Heart left ventricle (tissue), 16 donors: ENCODE measurements around the gene GRIA3. TPM values are rescaled to one million over a fixed set of nuclear protein-coding genes. Genes with fewer than 3 reads are reported as not detected.

Experiments used
- ATAC-seq, 4 donors: fragments of 200-7000 bp; cut with Tn5 transposase; one replicate each; pipeline ENCODE4 v1.9.1; 2020 to 2022; ENCODE audit warnings: moderate library complexity in 4 of 4, mild to moderate bottlenecking in 3 of 4, moderate number of reproducible peaks in 1 of 4
- DNase-seq, 5 donors: peaks; one replicate each; pipeline ENCODE4 v3.0.0-alpha.2; 2020
- H3K27ac ChIP-seq, 12 donors: fragments of 200-600 bp; sonication (generic) in 4 of 12; one replicate each; pipeline versions ENCODE4 v1.5.0 to v1.8.0; 2016 to 2022; ENCODE audit warnings: mild to moderate bottlenecking in 2 of 12
- H3K27me3 ChIP-seq, 9 donors: fragments of 200-600 bp; sonication (generic) in 2 of 9; one replicate each; pipeline versions ENCODE4 v1.5.1 to v1.8.0; 2016 to 2022; ENCODE audit warnings: mild to moderate bottlenecking in 3 of 9
- H3K36me3 ChIP-seq, 9 donors: fragments of 200-600 bp; sonication (generic) in 2 of 9; one replicate each; pipeline versions ENCODE4 v1.5.0 to v1.8.0; 2018 to 2022; ENCODE audit warnings: mild to moderate bottlenecking in 2 of 9
- H3K4me1 ChIP-seq, 12 donors: fragments of 200-600 bp; sonication (generic) in 4 of 12; one replicate each; pipeline versions ENCODE4 v1.5.0 to v1.8.0; 2016 to 2022; ENCODE audit warnings: mild to moderate bottlenecking in 3 of 12
- H3K4me3 ChIP-seq, 12 donors: fragments of 200-600 bp; sonication (generic) in 4 of 12; one replicate each; pipeline versions ENCODE4 v1.5.0 to v1.8.0; 2017 to 2022; ENCODE audit warnings: mild to moderate bottlenecking in 9 of 12, moderate library complexity in 4 of 12
- H3K9me3 ChIP-seq, 12 donors: fragments of 200-600 bp; sonication (generic) in 4 of 12; one replicate each; pipeline versions ENCODE4 v1.5.0 to v1.8.0; 2016 to 2022; ENCODE audit warnings: mild to moderate bottlenecking in 1 of 12
- POLR2A ChIP-seq, 2 donors: fragments of 450-650 bp; IDR thresholded peaks; one replicate each; pipeline ENCODE4 v1.6.1; 2017; ENCODE audit warnings: antibody characterized with exemption in 2 of 2, mild to moderate bottlenecking in 2 of 2, moderate library complexity in 2 of 2
- WGBS, 4 donors: extraction: QIAGEN DNeasy Blood & Tissue Kit in 2 of 4; methylation state at CpG; one replicate each; pipeline versions ENCODE4 v1.1.5 to v1.1.7; 2013 to 2018; 5-methylcytosine and 5-hydroxymethylcytosine counted together
- intact Hi-C, 10 donors: fragments of 100-400 bp; cut with DNase I; formaldehyde crosslinking; loops; one replicate each; pipeline versions ENCODE4 v1.11.1 to v1.14.2; 2022
- polyA plus RNA-seq, 2 donors: library from polyadenylated mRNA; stranded (reverse); fragments of 200-250 nt; gene quantifications; one replicate each; pipeline ENCODE4 v1.2.3, GENCODE V29; 2013
- total RNA-seq, 9 donors: library from RNA; depleted of rRNA in 2 of 9; stranded (reverse); fragments of >200 nt in 2 of 9; fragmentation: NEBNext Ultra II Directional in 3 of 9; extraction: Animal tissue kit (Norgen Biotek cat#: 25700) in 3 of 9; gene quantifications; one replicate each; pipeline versions ENCODE4 v1.1.0 to v1.2.4, GENCODE V29; 2016 to 2023
- TF ChIP-seq, protein P1 (sequence below), 12 donors: fragments of 200-600 bp; sonication (generic) in 4 of 12; IDR thresholded peaks; one replicate each; pipeline versions ENCODE4 v1.5.0 to v1.8.0; 2018 to 2022; ENCODE audit warnings: antibody characterized with exemption in 12 of 12, mild to moderate bottlenecking in 5 of 12
- donor health status: ischemic (EF 13 %, LVEDD 7.1; RV severe dilation, severe dysfunction).
- donor health status: healthy with polysubstance abuse.
- donor health status: DM: no; HTN: yes; CAD: no.
- donor health status: DM: no; HTN: no; CAD: no.
- donor health status: ischemic (EF 25% LVEDD 6.9; RV normal size, moderate dysfunction).
- donor health status: ischemic (EF 25% LVEDD 5.7; RV mildly dilated, moderate dysfunction).
- donor health status: healthy.
- donor health status: DM: yes; HTN: yes; CAD: no.
- donor health status: ischemic (EF 35%, LVEDD 5.7; RV mildly dilated, moderate dysfunction).
- donor health status: nonischemic (EF 11% LVEDD 7.7; RV severe dilation, severe dysfunction).
- donor health status: DM: yes; HTN: yes; CAD: no.
- donor health status: PGD.
- donor health status: ischemic (EF 29% LVEDD 5.4; RV normal size, mild dysfunction).
- donor health status: nonischemic (EF 23%, LVEDD 6.1; RV moderate dilation, normal function).

GRIA3 gene
- total and polyA plus RNA-seq, 11 donors: 0.07 to 12.9 (median 1.00) TPM

DNA sequence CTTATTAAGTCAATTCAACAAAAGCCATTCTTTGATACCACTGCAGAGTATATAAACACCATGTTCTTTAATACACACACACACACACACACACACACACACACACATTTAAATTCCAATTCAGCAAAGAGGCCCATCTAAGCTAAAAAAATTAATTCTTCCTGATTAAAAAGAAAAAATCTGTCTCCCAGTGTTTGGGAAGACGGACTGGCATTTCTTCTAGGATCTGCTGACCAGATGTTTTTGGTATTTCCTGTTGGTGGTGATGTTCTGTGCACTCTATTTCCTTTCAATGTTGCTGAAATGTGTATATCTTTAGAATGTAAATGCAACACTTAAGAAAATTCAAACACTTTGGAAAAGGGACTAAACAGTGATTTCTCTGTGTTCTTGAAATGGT lies 304.9 kb downstream of the GRIA3 start:
- DNase-seq (no peak), ATAC-seq (no peak)
- no peaks in the 10 kb centered on the region for H3K36me3 ChIP-seq
- H3K27ac ChIP-seq: no peak overlapping the region
- intact Hi-C loops: no loop called here
- TF ChIP-seq, protein P1, sequence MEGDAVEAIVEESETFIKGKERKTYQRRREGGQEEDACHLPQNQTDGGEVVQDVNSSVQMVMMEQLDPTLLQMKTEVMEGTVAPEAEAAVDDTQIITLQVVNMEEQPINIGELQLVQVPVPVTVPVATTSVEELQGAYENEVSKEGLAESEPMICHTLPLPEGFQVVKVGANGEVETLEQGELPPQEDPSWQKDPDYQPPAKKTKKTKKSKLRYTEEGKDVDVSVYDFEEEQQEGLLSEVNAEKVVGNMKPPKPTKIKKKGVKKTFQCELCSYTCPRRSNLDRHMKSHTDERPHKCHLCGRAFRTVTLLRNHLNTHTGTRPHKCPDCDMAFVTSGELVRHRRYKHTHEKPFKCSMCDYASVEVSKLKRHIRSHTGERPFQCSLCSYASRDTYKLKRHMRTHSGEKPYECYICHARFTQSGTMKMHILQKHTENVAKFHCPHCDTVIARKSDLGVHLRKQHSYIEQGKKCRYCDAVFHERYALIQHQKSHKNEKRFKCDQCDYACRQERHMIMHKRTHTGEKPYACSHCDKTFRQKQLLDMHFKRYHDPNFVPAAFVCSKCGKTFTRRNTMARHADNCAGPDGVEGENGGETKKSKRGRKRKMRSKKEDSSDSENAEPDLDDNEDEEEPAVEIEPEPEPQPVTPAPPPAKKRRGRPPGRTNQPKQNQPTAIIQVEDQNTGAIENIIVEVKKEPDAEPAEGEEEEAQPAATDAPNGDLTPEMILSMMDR (IDR thresholded peaks at IDR 0.05): no peak
- TF ChIP-seq POLR2A (IDR thresholded peaks at IDR 0.05): no peak
- H3K4me3 ChIP-seq: no peak overlapping the region
- WGBS, 4 donors: 12 to 55% (median 31%) methylated on average over 1 of the region's 1 CpG
- H3K4me1 ChIP-seq: no peaks in the 10 kb centered on the region
- H3K27me3 ChIP-seq: no peaks in the 10 kb centered on the region
- no peaks in the 10 kb centered on the region for H3K9me3 ChIP-seq

DNA sequence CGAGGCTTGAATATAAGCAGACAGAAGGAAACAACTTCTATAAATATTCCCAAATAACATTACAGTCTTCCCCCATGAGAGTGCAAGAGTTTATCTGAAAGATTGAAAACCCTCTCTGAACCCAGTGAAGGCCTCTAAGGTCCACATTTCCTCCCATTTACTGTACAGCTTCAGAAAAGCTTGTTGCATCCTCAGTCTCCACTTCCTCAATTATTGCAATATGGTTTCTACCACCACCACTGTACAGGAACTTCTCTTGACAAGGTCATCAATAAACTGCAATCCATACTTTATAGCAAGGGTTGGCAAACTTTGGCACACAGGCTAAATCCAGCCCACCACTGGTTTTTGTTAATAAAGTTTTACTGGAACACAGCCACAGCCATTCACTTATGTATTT lies 309.8 kb downstream of the GRIA3 start:
- Histone ChIP-seq H3K27ac (no peak overlapping the region), H3K9me3 (no peaks in the 10 kb centered on the region), H3K36me3 (no peaks in the 10 kb centered on the region), H3K4me1 (no peaks in the 10 kb centered on the region), H3K27me3 (no peaks in the 10 kb centered on the region), H3K4me3 (no peak overlapping the region)
- intact Hi-C loops: no loop called here
- no peak for DNase-seq
- ATAC-seq: no peak
- WGBS, 4 donors: 24 to 55% (median 43%) methylated on average over 1 of the region's 1 CpG
- TF ChIP-seq, protein P1 (IDR thresholded peaks at IDR 0.05): no peak
- no peak for TF ChIP-seq POLR2A (IDR thresholded peaks at IDR 0.05)

DNA sequence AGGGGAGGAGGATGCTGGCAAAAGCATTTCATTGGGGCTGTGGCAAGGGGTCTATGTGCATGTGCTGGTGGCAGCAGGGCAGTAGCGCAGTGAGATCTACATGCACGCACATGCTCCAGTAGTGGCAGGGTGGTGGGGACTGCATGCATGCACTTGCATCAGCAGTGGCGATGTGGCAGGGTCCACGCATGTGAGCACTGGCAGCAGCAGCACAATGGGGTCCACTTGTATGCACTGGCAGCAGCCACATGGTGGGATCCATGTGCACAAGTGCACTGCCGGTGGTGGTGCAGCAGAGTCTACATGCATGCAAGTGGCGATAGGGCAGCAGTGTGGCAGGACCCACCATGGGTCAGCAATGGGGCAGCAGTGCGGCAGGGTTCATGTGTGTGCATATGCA lies 315.7 kb downstream of the GRIA3 start:
- TF ChIP-seq, protein P1 (IDR thresholded peaks at IDR 0.05): no peak
- TF ChIP-seq POLR2A (IDR thresholded peaks at IDR 0.05): no peak

DNA sequence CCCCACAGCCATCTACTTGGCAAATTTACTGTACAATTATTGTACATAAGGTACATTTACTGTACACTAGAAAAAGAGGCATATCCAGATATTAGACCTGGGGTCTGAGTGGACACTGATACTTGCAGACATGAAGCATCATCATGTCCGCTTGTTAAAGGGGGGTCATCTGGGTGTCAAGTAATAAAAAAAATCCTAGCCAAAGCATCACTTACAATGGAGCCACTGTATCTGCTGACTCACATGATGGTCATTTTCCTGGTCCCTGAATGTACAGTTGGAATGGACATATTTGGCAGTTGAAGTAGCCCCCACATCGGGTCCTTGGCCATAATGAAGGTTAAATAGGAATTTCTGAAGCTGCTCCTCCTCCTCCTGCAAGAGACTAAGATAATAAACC lies 320.0 kb downstream of the GRIA3 start:
- no peak overlapping the region for H3K27ac ChIP-seq
- WGBS, 4 donors: 64 to 85% (median 75%) methylated on average over 2 of the region's 2 CpGs
- ATAC-seq (no peak), DNase-seq (no peak)
- H3K4me3 ChIP-seq: no peak overlapping the region
- H3K9me3 ChIP-seq: peaks cover 0 to 9% (median 0%) of the 10 kb centered on the region in 12 donors
- no peaks in the 10 kb centered on the region for H3K27me3 ChIP-seq
- H3K36me3 ChIP-seq: no peaks in the 10 kb centered on the region
- intact Hi-C loops: no loop called here
- no peaks in the 10 kb centered on the region for H3K4me1 ChIP-seq
- no peak for TF ChIP-seq POLR2A (IDR thresholded peaks at IDR 0.05)
- TF ChIP-seq, protein P1 (IDR thresholded peaks at IDR 0.05): no peak

More for the DNA sequence above, 315.7 kb downstream of the GRIA3 start:
- no peak overlapping the region for H3K27ac ChIP-seq
- 91 to 97% (median 96%) methylated on average over 5 to 7 of the region's 7 CpGs for WGBS, 4 donors
- no peaks in the 10 kb centered on the region for H3K27me3 ChIP-seq
- no peaks in the 10 kb centered on the region for H3K36me3 ChIP-seq
- no peaks in the 10 kb centered on the region for H3K4me1 ChIP-seq
- no peak for ATAC-seq
- H3K9me3 ChIP-seq: no peaks in the 10 kb centered on the region
- DNase-seq: no peak
- intact Hi-C loops: no loop called here
- H3K4me3 ChIP-seq: no peak overlapping the region
